HG03575 (cell line): ENCODE measurements around the gene COL4A4.

ENCODE experiments used
- ATAC-seq: cut with Tn5 transposase; IDR thresholded peaks from one replicate; pipeline ENCODE4 v1.9.1; 2021; ENCODE audit not compliant: unreplicated experiment, insufficient number of reproducible peaks, low FRiP score; ENCODE audit errors: extremely low read depth

Gene COL4A4

DNA sequence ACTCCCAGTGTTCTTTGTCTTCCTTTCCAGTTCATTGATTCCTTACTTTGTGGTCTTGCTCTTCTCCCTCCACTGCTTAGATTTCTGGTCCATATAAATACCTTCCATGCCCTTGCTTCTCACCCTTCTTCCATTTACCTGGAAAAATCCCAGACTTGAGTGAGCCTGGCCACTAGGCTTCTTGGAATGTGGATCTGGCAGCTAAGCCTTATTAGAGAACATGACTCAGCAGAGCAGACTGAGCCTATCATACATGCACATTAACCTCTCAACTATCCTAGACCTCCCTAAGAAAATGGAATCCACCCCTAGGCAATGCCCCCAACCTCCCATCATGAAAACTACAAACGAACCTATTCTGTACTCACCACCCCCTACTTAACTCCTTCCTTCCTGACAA is 200.5 kb downstream of the COL4A4 start:
- ATAC-seq = no peak

DNA sequence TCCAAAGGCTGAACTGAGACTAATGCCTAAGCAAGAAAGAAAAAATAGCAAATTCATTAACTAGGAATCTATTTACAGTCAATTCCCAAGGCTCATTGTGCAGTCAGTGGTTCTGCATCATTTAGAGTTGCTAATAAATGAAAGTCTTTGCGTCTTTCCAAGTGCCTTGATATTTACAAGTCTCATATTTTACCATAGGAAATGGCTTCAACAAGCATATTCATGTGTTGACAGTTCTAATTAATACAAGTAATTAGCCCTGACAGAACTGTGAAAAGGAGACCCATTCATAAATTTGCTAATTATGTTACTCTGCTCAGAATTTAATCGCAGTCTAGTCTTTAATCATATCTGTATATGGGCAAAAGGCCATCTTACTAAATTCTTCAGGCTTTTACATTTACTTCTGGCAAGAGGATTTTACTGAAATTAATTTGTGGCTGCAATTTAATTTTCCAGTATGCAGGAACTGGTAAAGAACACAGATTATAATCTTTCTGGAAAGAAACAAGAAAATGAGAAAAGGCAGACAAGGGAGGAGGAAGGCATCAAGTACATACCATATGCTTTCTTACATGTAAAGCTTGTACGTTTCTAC is 201.7 kb downstream of the COL4A4 start:
- no peak for ATAC-seq

DNA sequence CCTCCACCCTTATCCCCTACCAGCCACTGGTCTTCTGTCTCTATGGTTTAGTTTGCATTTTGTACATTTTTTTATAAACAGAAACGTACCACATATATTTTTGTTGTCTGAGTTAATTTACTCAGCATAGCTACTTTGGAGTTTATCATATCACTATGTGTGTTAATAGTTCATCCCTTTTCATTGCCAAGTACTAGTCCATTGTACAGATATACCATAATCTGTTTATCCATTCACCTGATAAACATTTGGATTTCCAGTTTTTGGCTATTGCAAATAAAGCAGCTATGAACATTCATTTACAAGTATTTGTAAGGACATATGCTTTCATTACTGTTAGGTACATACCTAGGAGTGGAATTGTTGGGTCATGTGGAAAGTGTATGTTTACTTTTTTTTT is 204.6 kb downstream of the COL4A4 start:
- no peak for ATAC-seq

DNA sequence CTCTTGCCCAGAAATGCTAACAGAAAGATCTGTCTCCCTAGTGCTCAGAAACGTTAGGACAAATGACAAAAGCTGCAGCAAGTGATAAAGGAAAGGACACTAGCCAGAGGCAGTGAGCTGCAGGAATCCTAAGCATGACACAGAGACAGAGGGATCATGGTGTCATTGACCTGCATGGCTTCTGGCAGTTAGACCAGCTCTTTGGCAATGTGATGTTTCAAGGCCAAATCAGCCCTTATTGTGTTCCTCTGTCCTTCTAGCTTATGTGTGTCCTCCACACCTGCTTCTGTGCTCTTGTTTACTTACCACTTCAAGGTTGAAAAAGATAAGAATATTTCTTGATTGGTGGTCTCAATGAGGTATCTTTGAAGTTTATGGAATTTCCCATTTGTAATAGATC is 207.3 kb downstream of the COL4A4 start:
- no peak for ATAC-seq

DNA sequence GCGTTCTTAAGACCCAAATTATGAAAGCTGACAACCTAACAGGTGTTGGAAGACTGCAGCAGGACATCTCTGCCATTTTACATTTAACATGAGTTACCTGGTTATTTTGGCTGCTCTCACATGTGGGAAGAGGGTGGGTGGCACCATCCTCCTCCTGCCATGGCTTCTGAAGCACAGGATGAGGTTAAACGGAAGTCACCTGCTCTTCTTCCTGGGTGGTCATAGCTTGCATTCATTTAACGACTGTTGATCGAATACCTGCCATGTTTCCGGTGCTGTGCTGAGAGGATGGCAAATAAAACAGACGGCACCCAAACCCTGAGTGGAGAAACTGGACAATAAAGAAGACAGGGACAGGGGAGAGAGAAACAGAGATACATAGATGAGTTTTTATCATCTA is 210.2 kb downstream of the COL4A4 start:
- no peak for ATAC-seq

DNA sequence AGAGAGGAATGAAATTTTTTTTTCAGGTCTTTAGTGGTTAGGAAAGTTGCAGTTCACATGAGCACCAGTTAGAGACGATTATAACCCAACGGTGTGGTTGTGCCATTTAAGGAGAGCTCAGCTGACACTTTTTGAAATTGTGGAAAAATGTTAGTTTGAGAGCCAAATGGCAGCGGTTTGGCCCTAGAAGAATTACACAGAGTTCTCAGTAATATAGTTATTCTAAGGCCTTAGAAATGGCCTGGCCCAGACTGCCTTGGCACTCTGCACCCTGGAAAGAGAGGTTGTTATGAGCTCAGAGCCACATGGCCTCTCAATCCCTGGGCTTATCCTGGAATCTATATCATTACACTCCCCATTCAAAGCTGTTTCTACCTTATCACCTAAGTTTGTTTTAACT is 210.8 kb downstream of the COL4A4 start:
- no peak for ATAC-seq
